HG02759 (cell line): ENCODE measurements around the gene THBS2.
A peak's percentile ranks its signal among the peaks of the same experiment; 100 is the strongest.
"Not testable (repeated sequence)": the region's sequence is repeated elsewhere in the genome, so short reads cannot be mapped to it uniquely, and the experiment has no call there.

Experiments used
- ATAC-seq: cut with Tn5 transposase; IDR thresholded peaks from one replicate; pipeline ENCODE4 v1.9.1; 2021; ENCODE audit warnings: mild to moderate bottlenecking, moderate library complexity; ENCODE audit not compliant: unreplicated experiment

Gene THBS2

GRCh38 chr6:169212897-169213813 lies 40.5 kb downstream of the THBS2 start:
- peak; percentile 100 for ATAC-seq

- no peak for ATAC-seq
Observed at GRCh38 chr6:169212436-169212835, 41.2 kb downstream of the THBS2 start.

- no peak for ATAC-seq
Observed at GRCh38 chr6:169211881-169212280, 41.8 kb downstream of the THBS2 start.

- ATAC-seq = no peak
Observed at GRCh38 chr6:169210611-169211010, 43.0 kb downstream of the THBS2 start.

- ATAC-seq = no peak
Observed at GRCh38 chr6:169208011-169208410, 45.6 kb downstream of the THBS2 start.

- no peak for ATAC-seq
Observed at GRCh38 chr6:169207482-169207881, 46.2 kb downstream of the THBS2 start.

GRCh38 chr6:169205176-169206160 lies 48.2 kb downstream of the THBS2 start:
- ATAC-seq = no peak

GRCh38 chr6:169204167-169204566 lies 49.5 kb downstream of the THBS2 start:
- ATAC-seq = no peak

- no peak for ATAC-seq
Observed at GRCh38 chr6:169201985-169202384, 51.7 kb downstream of the THBS2 start.

- no peak for ATAC-seq
Observed at GRCh38 chr6:169200893-169201514, 52.6 kb downstream of the THBS2 start.

- ATAC-seq = no peak
Observed at GRCh38 chr6:169199625-169200335, 53.9 kb downstream of the THBS2 start.

GRCh38 chr6:169198885-169199284 lies 54.8 kb downstream of the THBS2 start:
- ATAC-seq = no peak

GRCh38 chr6:169197929-169198328 lies 55.7 kb downstream of the THBS2 start:
- not testable (repeated sequence) for ATAC-seq

GRCh38 chr6:169196279-169196678 lies 57.4 kb downstream of the THBS2 start:
- not testable (repeated sequence) for ATAC-seq

GRCh38 chr6:169194737-169195136 lies 58.9 kb downstream of the THBS2 start:
- ATAC-seq = no peak

GRCh38 chr6:169190970-169191369 lies 62.7 kb downstream of the THBS2 start:
- ATAC-seq = no peak

GRCh38 chr6:169190144-169190584 lies 63.5 kb downstream of the THBS2 start:
- no peak for ATAC-seq

- no peak for ATAC-seq
Observed at GRCh38 chr6:169189686-169190085, 64.0 kb downstream of the THBS2 start.

GRCh38 chr6:169189182-169189581 lies 64.5 kb downstream of the THBS2 start:
- no peak for ATAC-seq

GRCh38 chr6:169188475-169188874 lies 65.2 kb downstream of the THBS2 start:
- ATAC-seq = no peak
